IMR-90 (cell line): ENCODE data around the gene PLCH2.

Experiments used
- CEBPB ChIP-seq: IDR thresholded peaks from 2 replicates; pipeline ENCODE4 v1.6.1; 2012; ENCODE audit warnings: low read depth, low read length, improper control_type of control experiment
- CTCF ChIP-seq: conservative IDR thresholded peaks from 2 replicates; pipeline ENCODE4 v1.5.1; 2012; ENCODE audit warnings: mild to moderate bottlenecking, low read depth, low read length, improper control_type of control experiment
- ELK1 ChIP-seq: fragments of 150-350 bp; IDR thresholded peaks from 2 replicates; pipeline ENCODE4 v1.6.1; 2016; ENCODE audit warnings: low read depth, mild to moderate bottlenecking, low read length, moderate library complexity, borderline replicate concordance
- MAFK ChIP-seq: IDR thresholded peaks from 2 replicates; pipeline ENCODE4 v1.6.1; 2012; ENCODE audit warnings: low read depth, low read length, improper control_type of control experiment
- MAZ ChIP-seq: IDR thresholded peaks from 2 replicates; pipeline ENCODE4 v1.6.1; 2012; ENCODE audit warnings: low read depth, mild to moderate bottlenecking, low read length, improper control_type of control experiment, moderate library complexity, borderline replicate concordance
- MXI1 ChIP-seq: IDR thresholded peaks from 2 replicates; pipeline ENCODE4 v1.6.1; 2012; ENCODE audit warnings: low read depth, mild to moderate bottlenecking, low read length, moderate library complexity, borderline replicate concordance
- POLR2A ChIP-seq: IDR thresholded peaks from 2 replicates; pipeline ENCODE4 v1.6.1; 2012; ENCODE audit warnings: mild to moderate bottlenecking, low read depth, low read length
- RFX5 ChIP-seq: IDR thresholded peaks from 2 replicates; pipeline ENCODE4 v1.8.0; 2012; ENCODE audit warnings: low read depth, mild to moderate bottlenecking, low read length, moderate library complexity
- USF2 ChIP-seq: fragments of 150-350 bp; IDR thresholded peaks from 2 replicates; pipeline ENCODE4 v1.6.1; 2017; ENCODE audit warnings: mild to moderate bottlenecking, antibody characterized with exemption, low read length, low read depth

GRCh38 chr1:2518528-2518927, 42.4 kb downstream of the PLCH2 start:
- TF ChIP-seq CTCF (no peak), POLR2A (no peak), RFX5 (no peak), MAZ (no peak), MAFK (no peak), USF2 (no peak), ELK1 (no peak), MXI1 (no peak), CEBPB (no peak)
